Raji (cell line): ENCODE data around the gene NAT9.

Experiments used
- POLR2A ChIP-seq: IDR thresholded peaks from 2 replicates; pipeline ENCODE4 v1.6.1; 2011; ENCODE audit warnings: low read depth, low read length, control low read depth; ENCODE audit not compliant: insufficient read depth

NAT9 gene

GRCh38 chr17:74750327-74751069 lies 25.6 kb downstream of the NAT9 start:
- TF ChIP-seq POLR2A: no peak

- no peak for TF ChIP-seq POLR2A
Measured at GRCh38 chr17:74750039-74750326, 26.2 kb downstream of the NAT9 start.

GRCh38 chr17:74749279-74750038 lies 26.7 kb downstream of the NAT9 start:
- TF ChIP-seq POLR2A: no peak

- TF ChIP-seq POLR2A: peak; percentile 97
Measured at GRCh38 chr17:74748529-74749278, 27.4 kb downstream of the NAT9 start, which contains the start of gene NHERF1. NHERF1 (plus strand) TSS chr17:74748628; CDS start chr17:74748847, 219 bp downstream.

GRCh38 chr17:74748279-74748528 lies 27.9 kb downstream of the NAT9 start:
- TF ChIP-seq POLR2A: no peak

GRCh38 chr17:74746922-74747321 lies 29.2 kb downstream of the NAT9 start:
- TF ChIP-seq POLR2A: no peak

- TF ChIP-seq POLR2A: no peak
Measured at GRCh38 chr17:74746376-74746775, 29.8 kb downstream of the NAT9 start.

GRCh38 chr17:74745548-74746177 lies 30.5 kb downstream of the NAT9 start:
- TF ChIP-seq POLR2A: no peak

- TF ChIP-seq POLR2A: no peak
Measured at GRCh38 chr17:74744714-74745547, 31.2 kb downstream of the NAT9 start.

GRCh38 chr17:74744349-74744713 lies 31.8 kb downstream of the NAT9 start:
- no peak for TF ChIP-seq POLR2A

- no peak for TF ChIP-seq POLR2A
Measured at GRCh38 chr17:74743755-74744154, 32.4 kb downstream of the NAT9 start.

- TF ChIP-seq POLR2A: no peak
Measured at GRCh38 chr17:74742978-74743545, 33.1 kb downstream of the NAT9 start.

- 0 out of 2 replicates have a peak, but pooled peaks have one; percentile 23 for TF ChIP-seq POLR2A
Measured at GRCh38 chr17:74742153-74742515, 34.0 kb downstream of the NAT9 start.

GRCh38 chr17:74740641-74741387 lies 35.3 kb downstream of the NAT9 start:
- TF ChIP-seq POLR2A: no peak
